SK-N-SH treated with all-trans-retinoic acid at 6 μM for 48 hours (cell line): ENCODE data around the gene HOXB7.

Experiments used
- CREB5 ChIP-seq: fragments of 250-450 bp; sonication (Bioruptor Pico); IDR thresholded peaks from 2 replicates; pipeline ENCODE4 v1.5.1; 2020; ENCODE audit warnings: low read depth, mild to moderate bottlenecking, moderate library complexity
- PATZ1 ChIP-seq: fragments of 250-450 bp; sonication (Bioruptor Pico); IDR thresholded peaks from 2 replicates; pipeline ENCODE4 v1.8.0; 2020; ENCODE audit warnings: mild to moderate bottlenecking, moderate library complexity, borderline replicate concordance
- PPARA ChIP-seq: fragments of 250-450 bp; sonication (Bioruptor Pico); IDR thresholded peaks from 2 replicates; pipeline ENCODE4 v1.5.0; 2020; ENCODE audit warnings: mild to moderate bottlenecking, borderline replicate concordance
- ZFP3 ChIP-seq: fragments of 250-450 bp; sonication (Bioruptor Pico); IDR thresholded peaks from 2 replicates; pipeline ENCODE4 v1.5.0; 2020; ENCODE audit warnings: mild to moderate bottlenecking, moderate library complexity

- TF ChIP-seq PATZ1 (no peak), ZFP3 (no peak), CREB5 (CRISPR knock-in tag) (no peak), PPARA (CRISPR knock-in tag) (no peak)
Observed at GRCh38 chr17:48577946-48578615, 32.7 kb downstream of the HOXB7 start, which contains the start of gene HOXB4.
